ENCODE results near the gene APBB1IP.
"Not testable (repeated sequence)": the region's sequence is repeated elsewhere in the genome, so short reads cannot be mapped to it uniquely, and the experiment has no call there.

APBB1IP gene, protein sequence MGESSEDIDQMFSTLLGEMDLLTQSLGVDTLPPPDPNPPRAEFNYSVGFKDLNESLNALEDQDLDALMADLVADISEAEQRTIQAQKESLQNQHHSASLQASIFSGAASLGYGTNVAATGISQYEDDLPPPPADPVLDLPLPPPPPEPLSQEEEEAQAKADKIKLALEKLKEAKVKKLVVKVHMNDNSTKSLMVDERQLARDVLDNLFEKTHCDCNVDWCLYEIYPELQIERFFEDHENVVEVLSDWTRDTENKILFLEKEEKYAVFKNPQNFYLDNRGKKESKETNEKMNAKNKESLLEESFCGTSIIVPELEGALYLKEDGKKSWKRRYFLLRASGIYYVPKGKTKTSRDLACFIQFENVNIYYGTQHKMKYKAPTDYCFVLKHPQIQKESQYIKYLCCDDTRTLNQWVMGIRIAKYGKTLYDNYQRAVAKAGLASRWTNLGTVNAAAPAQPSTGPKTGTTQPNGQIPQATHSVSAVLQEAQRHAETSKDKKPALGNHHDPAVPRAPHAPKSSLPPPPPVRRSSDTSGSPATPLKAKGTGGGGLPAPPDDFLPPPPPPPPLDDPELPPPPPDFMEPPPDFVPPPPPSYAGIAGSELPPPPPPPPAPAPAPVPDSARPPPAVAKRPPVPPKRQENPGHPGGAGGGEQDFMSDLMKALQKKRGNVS

DNA sequence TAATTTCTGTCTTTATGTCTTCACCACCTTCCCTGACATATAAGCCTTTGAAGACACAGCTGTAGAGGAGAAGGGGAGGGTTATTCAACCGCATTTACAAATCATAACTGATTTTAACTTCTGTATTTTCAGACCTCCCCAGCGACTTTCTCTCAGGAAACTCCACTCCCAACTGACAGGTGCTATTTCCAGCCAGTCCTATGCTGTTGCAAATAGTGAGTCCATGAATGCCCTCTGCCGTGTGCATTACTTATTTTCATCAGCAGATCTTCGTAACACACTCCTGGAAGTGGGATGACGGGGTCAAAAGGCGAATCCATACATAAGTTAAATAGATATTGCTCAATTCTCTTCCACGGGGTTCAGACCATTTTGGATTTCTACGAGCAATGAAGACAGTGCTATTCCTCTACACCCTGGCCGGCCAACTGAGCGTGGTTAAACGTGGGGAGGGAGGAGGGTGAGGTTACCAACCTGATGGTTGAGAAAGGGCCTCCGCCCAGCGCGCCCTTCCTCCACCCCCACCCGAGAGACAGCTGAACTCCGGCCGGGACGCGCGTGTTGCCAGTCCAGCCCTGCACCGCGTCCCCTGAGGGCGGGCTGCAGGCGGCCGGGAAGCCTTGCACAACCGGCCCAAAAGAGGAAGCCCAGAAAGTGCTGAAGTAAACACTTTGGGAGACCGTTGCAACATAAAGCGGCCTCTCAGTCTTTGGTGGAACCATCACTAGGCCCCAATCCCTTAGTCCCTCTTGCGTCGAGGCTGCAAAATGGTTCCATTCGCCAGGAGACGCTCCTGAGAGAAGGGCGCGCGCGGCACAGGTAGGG lies at the start of gene APBB1IP:
TSS of gene APBB1IP (plus strand) at position 705 of the 825 bp plus-strand sequence. CDS start 53,986 bp downstream, outside the sequence.
- Histone ChIP-seq H3K9ac (ENCODE audit: low read depth, low read length) (no peak within 1 kb of the TSS), H3K36me3 (ENCODE audit: control insufficient read depth, insufficient read depth, low read length) (no peaks in the 10 kb centered on the region), H3K4me3 (ENCODE audit: low read depth, low read length) (peak within 1 kb of the TSS; percentile 55), H3K9me3 (ENCODE audit: control insufficient read depth, insufficient read depth, low read length) (no peaks in the 10 kb centered on the region), H3K27me3 (ENCODE audit: control insufficient read depth, insufficient read depth, low read length) (peaks cover 38% of the 10 kb centered on the region), H3K4me1 (ENCODE audit: control insufficient read depth, insufficient read depth, low read length) (no peaks in the 10 kb centered on the region)

DNA sequence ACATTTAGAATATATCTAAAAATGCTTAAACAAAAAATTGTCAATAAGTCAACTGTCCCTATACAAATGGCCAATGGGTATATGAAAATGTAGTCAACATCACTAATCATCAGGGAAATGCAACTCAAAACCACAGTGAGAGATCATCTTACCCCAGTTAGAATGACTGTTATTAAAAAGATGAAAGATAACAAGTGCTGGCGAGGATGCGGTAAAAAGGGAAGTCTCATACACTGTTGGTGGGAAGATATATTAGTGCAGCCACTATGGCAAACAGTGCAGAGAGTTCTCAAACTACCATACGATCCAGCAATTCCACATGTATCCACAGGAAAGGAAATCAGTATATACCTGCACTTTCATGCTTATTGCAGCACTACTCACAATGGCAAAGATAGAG lies 48.6 kb upstream of the APBB1IP start:
- no peaks in the 10 kb centered on the region for H3K36me3 ChIP-seq (ENCODE audit: control insufficient read depth, insufficient read depth, low read length)
- no peaks in the 10 kb centered on the region for H3K4me1 ChIP-seq (ENCODE audit: control insufficient read depth, insufficient read depth, low read length)
- H3K9ac ChIP-seq (ENCODE audit: low read depth, low read length), result no peak overlapping the region
- no peaks in the 10 kb centered on the region for H3K9me3 ChIP-seq (ENCODE audit: control insufficient read depth, insufficient read depth, low read length)
- no peak overlapping the region for H3K4me3 ChIP-seq (ENCODE audit: low read depth, low read length)
- H3K27me3 ChIP-seq (ENCODE audit: control insufficient read depth, insufficient read depth, low read length), result peaks cover 21% of the 10 kb centered on the region

GRCh38 chr10:26391701-26392695 lies 46.1 kb upstream of the APBB1IP start:
- Histone ChIP-seq H3K27me3 (ENCODE audit: control insufficient read depth, insufficient read depth, low read length) (peaks cover 19% of the 10 kb centered on the region), H3K36me3 (ENCODE audit: control insufficient read depth, insufficient read depth, low read length) (no peaks in the 10 kb centered on the region), H3K4me1 (ENCODE audit: control insufficient read depth, insufficient read depth, low read length) (no peaks in the 10 kb centered on the region), H3K4me3 (ENCODE audit: low read depth, low read length) (peak overlapping the region; percentile 37), H3K9ac (ENCODE audit: low read depth, low read length) (no peak overlapping the region), H3K9me3 (ENCODE audit: control insufficient read depth, insufficient read depth, low read length) (no peaks in the 10 kb centered on the region)

GRCh38 chr10:26398353-26398752 lies 39.8 kb upstream of the APBB1IP start:
- H3K4me1 ChIP-seq (ENCODE audit: control insufficient read depth, insufficient read depth, low read length); H3K27me3 ChIP-seq (ENCODE audit: control insufficient read depth, insufficient read depth, low read length): not testable (repeated sequence)

DNA sequence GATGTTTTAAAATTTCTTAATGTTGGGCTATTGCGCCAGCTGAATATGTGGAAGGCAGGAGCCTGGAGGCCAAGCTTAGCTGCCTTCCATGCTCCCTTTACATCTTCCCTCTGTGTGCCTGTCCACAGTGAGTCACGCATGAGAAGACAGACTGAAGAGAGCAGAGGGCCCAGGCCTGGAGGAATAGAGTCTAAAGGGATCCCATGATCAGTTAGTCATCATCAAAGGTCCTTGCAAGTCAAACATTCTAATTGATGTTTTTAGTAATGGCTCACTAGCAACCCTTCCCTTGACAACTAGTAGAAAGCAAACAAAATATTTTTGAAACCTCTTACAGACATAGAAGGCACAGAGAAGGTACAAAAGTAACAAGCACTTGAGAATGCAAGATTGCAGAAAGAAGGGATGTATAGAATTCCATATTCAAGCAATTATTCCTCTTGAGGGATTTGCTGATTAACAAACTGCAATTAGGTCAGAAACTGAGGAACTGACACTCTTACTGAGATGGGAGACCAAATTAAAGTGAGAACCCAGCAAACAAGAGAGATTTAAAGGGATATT lies 30.7 kb upstream of the APBB1IP start:
- no peak overlapping the region for H3K9ac ChIP-seq (ENCODE audit: low read depth, low read length)
- H3K9me3 ChIP-seq (ENCODE audit: control insufficient read depth, insufficient read depth, low read length), result no peaks in the 10 kb centered on the region
- no peaks in the 10 kb centered on the region for H3K36me3 ChIP-seq (ENCODE audit: control insufficient read depth, insufficient read depth, low read length)
- H3K27me3 ChIP-seq (ENCODE audit: control insufficient read depth, insufficient read depth, low read length), result no peaks in the 10 kb centered on the region
- no peak overlapping the region for H3K4me3 ChIP-seq (ENCODE audit: low read depth, low read length)
- no peaks in the 10 kb centered on the region for H3K4me1 ChIP-seq (ENCODE audit: control insufficient read depth, insufficient read depth, low read length)

More at GRCh38 chr10:26398353-26398752, 39.8 kb upstream of the APBB1IP start:
- H3K9ac ChIP-seq (ENCODE audit: low read depth, low read length); H3K4me3 ChIP-seq (ENCODE audit: low read depth, low read length); H3K9me3 ChIP-seq (ENCODE audit: control insufficient read depth, insufficient read depth, low read length); H3K36me3 ChIP-seq (ENCODE audit: control insufficient read depth, insufficient read depth, low read length): not testable (repeated sequence)

GRCh38 chr10:26408858-26409494 lies 29.2 kb upstream of the APBB1IP start:
- Histone ChIP-seq H3K9ac (ENCODE audit: low read depth, low read length) (no peak overlapping the region), H3K4me1 (ENCODE audit: control insufficient read depth, insufficient read depth, low read length) (no peaks in the 10 kb centered on the region), H3K36me3 (ENCODE audit: control insufficient read depth, insufficient read depth, low read length) (no peaks in the 10 kb centered on the region), H3K9me3 (ENCODE audit: control insufficient read depth, insufficient read depth, low read length) (no peaks in the 10 kb centered on the region), H3K27me3 (ENCODE audit: control insufficient read depth, insufficient read depth, low read length) (no peaks in the 10 kb centered on the region), H3K4me3 (ENCODE audit: low read depth, low read length) (no peak overlapping the region)

GRCh38 chr10:26410356-26410755 lies 27.8 kb upstream of the APBB1IP start:
- Histone ChIP-seq H3K4me3 (ENCODE audit: low read depth, low read length) (no peak overlapping the region), H3K27me3 (ENCODE audit: control insufficient read depth, insufficient read depth, low read length) (no peaks in the 10 kb centered on the region), H3K36me3 (ENCODE audit: control insufficient read depth, insufficient read depth, low read length) (no peaks in the 10 kb centered on the region), H3K9me3 (ENCODE audit: control insufficient read depth, insufficient read depth, low read length) (no peaks in the 10 kb centered on the region), H3K9ac (ENCODE audit: low read depth, low read length) (no peak overlapping the region), H3K4me1 (ENCODE audit: control insufficient read depth, insufficient read depth, low read length) (no peaks in the 10 kb centered on the region)

GRCh38 chr10:26412932-26413331 lies 25.2 kb upstream of the APBB1IP start:
- no peak overlapping the region for H3K9ac ChIP-seq (ENCODE audit: low read depth, low read length)
- H3K9me3 ChIP-seq (ENCODE audit: control insufficient read depth, insufficient read depth, low read length), result no peaks in the 10 kb centered on the region
- H3K36me3 ChIP-seq (ENCODE audit: control insufficient read depth, insufficient read depth, low read length), result no peaks in the 10 kb centered on the region
- H3K4me3 ChIP-seq (ENCODE audit: low read depth, low read length), result no peak overlapping the region
- H3K4me1 ChIP-seq (ENCODE audit: control insufficient read depth, insufficient read depth, low read length), result no peaks in the 10 kb centered on the region
- H3K27me3 ChIP-seq (ENCODE audit: control insufficient read depth, insufficient read depth, low read length), result no peaks in the 10 kb centered on the region

DNA sequence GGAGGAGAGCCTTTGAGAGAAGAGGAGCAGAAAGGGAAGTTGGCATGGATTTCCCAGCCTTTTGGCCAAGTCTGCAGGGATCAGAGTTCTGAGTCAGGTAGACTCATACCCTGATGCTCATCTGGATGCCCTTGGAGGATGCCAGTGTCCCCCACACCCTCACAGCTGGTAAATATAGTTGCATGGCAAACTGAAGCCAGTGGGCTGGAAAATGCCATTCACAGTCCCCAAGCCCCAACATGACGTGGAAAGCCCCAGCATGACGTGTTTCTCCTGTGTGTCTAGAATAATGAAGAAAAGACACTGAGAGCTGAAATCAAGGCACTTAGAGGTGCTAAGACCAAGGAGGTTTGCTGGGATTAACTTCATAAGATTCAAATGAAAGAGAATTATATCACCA lies 24.8 kb upstream of the APBB1IP start:
- no peaks in the 10 kb centered on the region for H3K4me1 ChIP-seq (ENCODE audit: control insufficient read depth, insufficient read depth, low read length)

DNA sequence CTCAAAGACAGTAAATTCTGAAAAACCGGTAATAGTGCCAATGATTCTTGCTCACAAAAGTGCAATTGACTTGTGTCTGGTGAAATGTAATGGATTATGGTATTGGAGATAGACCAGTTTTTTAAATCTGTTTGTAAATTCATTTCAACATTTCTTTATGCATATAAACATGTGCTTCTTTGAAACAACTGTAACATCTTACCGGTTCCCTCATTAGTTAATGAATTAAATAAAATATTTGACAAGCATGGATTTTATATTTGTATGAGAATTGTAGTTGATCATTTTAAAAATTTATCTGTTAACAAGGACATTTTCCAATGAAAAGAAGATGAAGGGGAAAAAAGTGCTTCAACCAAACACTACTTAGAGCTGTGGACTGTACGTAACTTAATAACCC lies 21.0 kb upstream of the APBB1IP start:
- H3K36me3 ChIP-seq (ENCODE audit: control insufficient read depth, insufficient read depth, low read length), result no peaks in the 10 kb centered on the region
- no peaks in the 10 kb centered on the region for H3K27me3 ChIP-seq (ENCODE audit: control insufficient read depth, insufficient read depth, low read length)
- no peak overlapping the region for H3K4me3 ChIP-seq (ENCODE audit: low read depth, low read length)
- H3K9ac ChIP-seq (ENCODE audit: low read depth, low read length), result no peak overlapping the region
- H3K4me1 ChIP-seq (ENCODE audit: control insufficient read depth, insufficient read depth, low read length), result no peaks in the 10 kb centered on the region
- H3K9me3 ChIP-seq (ENCODE audit: control insufficient read depth, insufficient read depth, low read length), result no peaks in the 10 kb centered on the region

More for the DNA sequence above, 24.8 kb upstream of the APBB1IP start:
- Histone ChIP-seq H3K9ac (ENCODE audit: low read depth, low read length) (no peak overlapping the region), H3K36me3 (ENCODE audit: control insufficient read depth, insufficient read depth, low read length) (no peaks in the 10 kb centered on the region), H3K9me3 (ENCODE audit: control insufficient read depth, insufficient read depth, low read length) (no peaks in the 10 kb centered on the region), H3K4me3 (ENCODE audit: low read depth, low read length) (no peak overlapping the region), H3K27me3 (ENCODE audit: control insufficient read depth, insufficient read depth, low read length) (no peaks in the 10 kb centered on the region)
